NCI-H128 (cell line): Measurements from ENCODE around the gene KRT72.

ENCODE experiments used
- DNase-seq: peaks from one replicate; lab custom pipeline; 2025; ENCODE audit not compliant: unreplicated experiment; lab: John Stamatoyannopoulos, UW

Gene KRT72

DNA sequence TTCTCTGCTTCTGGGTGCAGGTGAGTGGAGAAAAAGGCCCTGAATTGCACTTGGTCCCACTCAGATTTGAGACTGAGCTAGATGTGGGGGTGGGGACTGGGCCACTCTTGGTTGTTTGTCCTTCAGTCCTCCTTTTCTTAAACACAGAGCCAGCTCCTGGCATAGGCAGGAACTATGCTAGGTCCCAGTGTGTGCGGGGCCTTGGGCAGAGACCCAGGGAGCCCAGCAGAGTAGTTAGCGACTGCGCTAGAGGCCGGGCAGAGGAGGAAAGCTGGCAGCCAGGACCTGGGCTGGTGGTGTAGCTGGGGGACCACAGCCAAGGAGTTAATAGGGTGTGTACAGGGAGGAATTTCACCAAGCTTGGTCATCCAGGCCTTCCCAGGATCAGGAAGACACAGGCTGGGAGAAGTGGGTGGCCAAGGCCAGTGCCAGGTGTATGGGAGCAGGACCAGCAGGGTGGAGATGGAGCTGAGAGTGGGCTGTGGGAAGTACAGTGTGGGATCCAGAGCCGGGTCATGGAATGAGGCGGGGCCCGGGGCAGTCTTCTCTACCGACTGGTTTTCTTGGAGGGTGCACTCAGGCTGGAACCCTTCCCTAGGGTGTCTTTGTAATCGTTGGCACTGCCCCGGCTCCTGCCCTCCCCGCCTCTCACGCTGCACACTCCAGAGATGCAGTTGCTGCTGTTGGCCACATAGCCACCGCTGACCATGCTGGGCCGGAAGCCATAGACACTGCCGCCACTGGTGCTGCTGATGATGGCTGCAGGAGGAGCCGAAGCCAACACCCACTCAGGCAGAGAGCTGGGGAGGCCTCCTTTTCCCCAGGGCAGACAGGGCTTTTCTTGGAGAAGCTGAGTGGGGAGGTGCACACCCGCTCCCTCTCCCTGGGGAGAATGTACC is 57.0 kb downstream of the KRT72 start:
- no peak for DNase-seq

DNA sequence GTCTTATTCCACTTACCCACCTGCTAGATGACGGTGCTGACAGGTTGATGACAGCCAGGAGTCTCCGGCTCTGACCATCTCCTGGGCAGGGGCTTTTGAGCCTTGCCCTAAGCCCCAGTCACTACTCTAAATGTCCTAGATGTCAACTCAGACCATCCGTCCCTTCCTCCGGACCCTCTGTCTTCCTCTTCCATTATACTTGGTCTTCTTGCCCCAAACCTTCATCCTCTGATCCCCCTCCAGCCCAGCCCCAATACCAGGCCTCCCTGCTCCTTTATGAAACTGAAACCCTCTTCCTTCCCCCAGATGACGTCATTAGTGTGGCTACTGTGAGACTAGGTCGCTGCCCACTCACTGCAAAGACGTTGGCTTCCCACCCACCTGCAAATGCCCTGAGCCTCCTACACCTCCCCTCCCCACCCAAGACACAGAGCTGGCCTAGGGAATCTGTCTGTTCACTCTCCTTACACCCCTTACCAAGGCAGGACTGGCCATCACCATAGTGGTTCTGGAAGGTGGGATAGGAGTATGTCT is 58.4 kb downstream of the KRT72 start:
- DNase-seq: no peak

DNA sequence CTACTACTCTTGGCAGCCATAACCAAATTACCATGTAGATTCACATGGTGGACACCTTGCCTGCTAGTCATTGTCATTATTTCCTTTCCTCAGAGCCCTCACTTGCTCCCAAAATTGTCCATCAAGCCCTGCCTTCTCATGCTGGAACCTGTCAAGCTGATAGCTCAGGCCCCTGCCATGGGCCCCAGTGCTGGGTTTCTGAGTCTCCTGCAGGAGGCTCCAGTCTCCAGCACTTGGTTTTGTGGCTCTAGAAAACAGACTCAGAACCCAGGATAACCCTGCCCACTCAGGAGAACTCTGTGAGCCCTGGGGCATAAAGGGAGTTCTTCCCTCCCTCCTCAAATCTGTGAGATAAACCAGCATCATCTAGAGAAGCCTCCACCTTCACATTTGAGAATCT is 59.1 kb downstream of the KRT72 start:
- no peak for DNase-seq

DNA sequence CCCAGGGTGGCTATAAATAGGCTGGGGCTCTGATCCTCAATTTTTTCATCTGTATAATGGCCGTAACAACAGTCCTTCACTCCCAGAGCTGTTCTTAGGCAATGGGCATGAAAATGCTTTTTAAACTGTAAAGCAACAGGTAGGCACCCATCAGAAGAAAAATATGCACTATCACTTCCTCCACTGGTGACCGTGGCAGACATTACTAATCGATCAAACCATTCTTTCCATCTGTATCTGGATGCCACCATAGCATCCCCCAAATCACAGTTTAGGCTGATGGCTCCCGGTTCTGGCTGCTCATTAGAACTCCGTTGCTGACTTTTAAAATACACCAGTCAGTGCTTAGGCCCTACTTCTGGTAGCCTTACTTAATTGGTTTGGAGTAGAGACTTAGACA is 59.6 kb downstream of the KRT72 start:
- no peak for DNase-seq

- no peak for DNase-seq
Measured at GRCh38 chr12:52540531-52540930, 60.7 kb downstream of the KRT72 start.

- no peak for DNase-seq
Measured at GRCh38 chr12:52539821-52540173, 61.5 kb downstream of the KRT72 start.

GRCh38 chr12:52539083-52539820 is 62.0 kb downstream of the KRT72 start:
- DNase-seq: peak; percentile 20

GRCh38 chr12:52537101-52537500 is 64.2 kb downstream of the KRT72 start:
- DNase-seq: no peak
